ENCODE measurements around the gene GPC5. TPM values are rescaled to one million over a fixed set of nuclear protein-coding genes. Genes with fewer than 3 reads are reported as not detected.

The GPC5 gene
- total RNA-seq, 2 experiments from 2014 or later, result 0.06 TPM; not detected in 1

DNA sequence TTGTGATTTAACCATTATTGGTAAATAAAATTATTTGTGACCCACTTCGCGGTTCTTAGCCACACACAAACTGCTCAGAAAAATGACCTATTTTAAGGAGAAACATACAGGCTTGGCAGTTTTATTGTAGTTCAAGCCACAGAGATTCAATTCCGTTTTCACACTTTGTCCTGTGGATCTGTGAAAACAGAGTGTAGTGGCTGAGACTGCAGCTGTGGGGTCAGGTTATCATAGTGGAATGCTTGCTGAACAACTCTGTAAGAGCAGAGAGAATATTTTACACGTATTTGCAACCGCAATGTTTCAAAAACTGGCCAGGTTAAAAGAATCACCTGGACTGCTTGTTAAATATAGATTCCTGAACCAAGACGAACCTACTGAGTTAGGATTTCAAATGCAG is 292.5 kb downstream of the GPC5 start:
- Mint-ChIP-seq H3K27me3 (no peaks in the 10 kb centered on the region), H3K36me3 (ENCODE audit: low read depth) (no peaks in the 10 kb centered on the region)

DNA sequence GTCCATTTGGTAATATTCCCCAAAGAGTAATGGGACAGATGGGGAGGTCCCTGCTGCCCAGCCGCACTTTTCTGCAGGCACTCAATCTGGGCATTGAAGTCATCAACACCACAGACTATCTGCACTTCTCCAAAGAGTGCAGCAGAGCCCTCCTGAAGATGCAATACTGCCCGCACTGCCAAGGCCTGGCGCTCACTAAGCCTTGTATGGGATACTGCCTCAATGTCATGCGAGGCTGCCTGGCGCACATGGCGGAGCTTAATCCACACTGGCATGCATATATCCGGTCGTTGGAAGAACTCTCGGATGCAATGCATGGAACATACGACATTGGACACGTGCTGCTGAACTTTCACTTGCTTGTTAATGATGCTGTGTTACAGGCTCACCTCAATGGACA is 295.0 kb downstream of the GPC5 start:
- H3K4me1 Mint-ChIP-seq, result no peaks in the 10 kb centered on the region
- ChIA-PET CTCF (no interaction called here), POLR2A (no interaction called here)
- no peaks in the 10 kb centered on the region for H3K27me3 Mint-ChIP-seq
- no peak for DNase-seq
- no peak overlapping the region for H3K27ac Mint-ChIP-seq
- H3K9me3 Mint-ChIP-seq, result no peaks in the 10 kb centered on the region
- no peaks in the 10 kb centered on the region for H3K36me3 Mint-ChIP-seq (ENCODE audit: low read depth)
- no peak overlapping the region for H3K4me3 Mint-ChIP-seq

More for the DNA sequence above, 292.5 kb downstream of the GPC5 start:
- no peaks in the 10 kb centered on the region for H3K4me1 Mint-ChIP-seq
- DNase-seq, result no peak
- H3K9me3 Mint-ChIP-seq, result no peaks in the 10 kb centered on the region
- ChIA-PET POLR2A (no interaction called here), CTCF (no interaction called here)
- H3K27ac Mint-ChIP-seq, result no peak overlapping the region
- no peak overlapping the region for H3K4me3 Mint-ChIP-seq

DNA sequence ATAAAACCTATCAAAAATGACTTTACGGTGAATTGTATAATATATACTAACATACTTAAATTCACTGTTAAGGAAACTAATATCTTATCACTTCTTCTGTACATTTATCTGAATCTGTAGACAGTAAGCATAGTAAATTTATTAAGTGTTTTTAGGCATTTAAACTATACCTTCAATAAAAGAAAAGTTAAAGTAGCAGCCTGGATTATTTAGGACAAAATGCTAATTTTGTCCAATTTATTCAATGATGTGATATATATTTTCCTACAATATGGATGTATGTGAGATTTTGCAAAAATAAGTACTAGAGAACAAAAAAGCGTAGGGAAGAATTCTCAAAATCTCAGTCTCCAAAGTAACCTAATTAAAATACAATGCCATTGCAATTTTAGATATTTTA is 299.9 kb downstream of the GPC5 start:
- Mint-ChIP-seq H3K27ac (no peak overlapping the region), H3K36me3 (ENCODE audit: low read depth) (no peaks in the 10 kb centered on the region), H3K4me3 (no peak overlapping the region), H3K9me3 (no peaks in the 10 kb centered on the region), H3K4me1 (no peaks in the 10 kb centered on the region), H3K27me3 (no peaks in the 10 kb centered on the region)
- no peak for DNase-seq
- ChIA-PET CTCF (no interaction called here), POLR2A (no interaction called here)

DNA sequence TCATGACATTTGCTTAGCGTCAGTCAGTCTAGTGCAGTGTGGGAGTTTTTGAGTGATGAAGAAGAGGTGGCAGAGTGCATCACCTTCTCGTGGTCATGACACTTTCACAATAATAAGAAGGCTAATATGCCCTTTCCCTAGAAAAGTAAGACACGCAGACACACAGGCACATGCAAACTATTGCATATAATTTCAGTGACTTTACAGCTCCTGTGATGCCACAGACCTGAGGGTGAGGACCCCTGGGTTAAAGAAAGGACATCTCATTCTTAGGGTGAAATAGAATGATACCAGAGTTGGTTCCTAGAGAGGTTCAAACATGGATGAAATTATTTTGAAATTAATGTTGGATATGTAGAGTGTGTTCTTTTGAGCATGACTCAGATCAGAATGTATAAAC is 300.3 kb downstream of the GPC5 start:
- ChIA-PET CTCF (no interaction called here), POLR2A (no interaction called here)
- H3K4me3 Mint-ChIP-seq, result no peak overlapping the region
- no peaks in the 10 kb centered on the region for H3K36me3 Mint-ChIP-seq (ENCODE audit: low read depth)
- H3K27me3 Mint-ChIP-seq, result no peaks in the 10 kb centered on the region
- no peak overlapping the region for H3K27ac Mint-ChIP-seq
- H3K9me3 Mint-ChIP-seq, result no peaks in the 10 kb centered on the region
- no peak for DNase-seq
- H3K4me1 Mint-ChIP-seq, result no peaks in the 10 kb centered on the region

DNA sequence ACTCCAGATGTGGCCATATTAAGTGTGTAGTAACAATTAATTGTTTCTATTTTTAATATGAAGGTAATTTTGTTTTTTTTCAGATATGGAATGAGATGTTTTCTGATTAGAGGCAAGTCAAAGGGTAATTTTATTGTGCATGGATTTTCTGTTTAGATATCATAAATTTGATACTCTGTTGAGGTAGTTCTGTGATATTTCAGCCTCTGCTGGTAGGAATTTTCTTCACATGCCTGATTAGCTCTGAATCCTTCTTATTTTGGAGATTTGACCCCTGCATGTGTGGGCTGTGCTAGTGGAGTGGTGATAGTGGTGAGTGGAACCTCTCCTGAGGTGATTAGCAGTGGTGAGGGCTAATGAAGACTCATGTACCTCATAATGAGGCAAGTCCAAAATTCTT is 301.4 kb downstream of the GPC5 start:
- Mint-ChIP-seq H3K4me1 (no peaks in the 10 kb centered on the region), H3K27me3 (no peaks in the 10 kb centered on the region), H3K27ac (no peak overlapping the region), H3K9me3 (no peaks in the 10 kb centered on the region), H3K36me3 (ENCODE audit: low read depth) (no peaks in the 10 kb centered on the region), H3K4me3 (no peak overlapping the region)
- POLR2A ChIA-PET, result no interaction called here
- no peak for DNase-seq
- CTCF ChIA-PET, result no interaction called here

DNA sequence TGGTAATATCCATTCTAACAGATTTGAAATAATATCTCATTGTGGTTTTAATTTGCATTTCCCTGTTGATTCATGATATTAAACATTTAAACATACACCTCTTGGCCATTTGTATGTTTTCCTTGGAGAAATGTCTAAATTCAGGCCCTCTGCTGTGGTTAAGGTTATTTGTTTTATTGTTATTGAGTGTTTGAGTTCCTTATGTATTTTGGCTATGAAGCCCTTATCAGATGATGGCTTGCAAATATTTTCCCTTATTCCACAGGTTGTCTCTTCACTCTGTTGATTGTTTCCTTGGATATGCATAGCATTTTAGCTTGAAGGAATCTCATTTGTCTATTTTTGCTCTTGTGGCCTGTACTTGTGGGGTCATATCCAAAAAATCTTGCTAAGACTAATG is 303.6 kb downstream of the GPC5 start:
- CTCF ChIA-PET, result no interaction called here
- Mint-ChIP-seq H3K4me1 (no peaks in the 10 kb centered on the region), H3K4me3 (no peak overlapping the region)

DNA sequence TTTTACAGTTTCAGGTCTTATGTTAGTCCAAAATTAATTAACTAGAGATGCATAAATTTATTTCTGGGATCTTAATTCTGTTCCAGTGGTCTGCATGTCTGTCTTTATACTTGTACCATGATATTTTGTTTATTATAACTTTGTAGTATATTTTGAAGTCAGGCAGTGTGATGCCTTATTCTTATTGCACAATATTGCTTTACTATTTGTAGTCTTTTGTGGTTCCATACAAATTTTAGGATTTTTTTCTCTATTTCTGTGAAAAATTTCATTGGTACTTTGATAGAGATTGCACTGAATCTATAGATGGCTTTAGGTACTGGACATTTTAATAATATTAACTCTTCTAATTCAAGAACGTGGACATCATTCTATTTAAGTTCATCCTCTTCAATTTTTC is 304.0 kb downstream of the GPC5 start:
- H3K36me3 Mint-ChIP-seq (ENCODE audit: low read depth), result no peaks in the 10 kb centered on the region
- H3K27ac Mint-ChIP-seq, result no peak overlapping the region
- POLR2A ChIA-PET, result no interaction called here
- no peak overlapping the region for H3K4me3 Mint-ChIP-seq
- CTCF ChIA-PET, result no interaction called here
- H3K9me3 Mint-ChIP-seq, result no peaks in the 10 kb centered on the region
- no peaks in the 10 kb centered on the region for H3K27me3 Mint-ChIP-seq
- no peaks in the 10 kb centered on the region for H3K4me1 Mint-ChIP-seq
- DNase-seq, result no peak

More for the DNA sequence above, 303.6 kb downstream of the GPC5 start:
- Mint-ChIP-seq H3K9me3 (no peaks in the 10 kb centered on the region), H3K36me3 (ENCODE audit: low read depth) (no peaks in the 10 kb centered on the region), H3K27me3 (no peaks in the 10 kb centered on the region), H3K27ac (no peak overlapping the region)
- no peak for DNase-seq
- POLR2A ChIA-PET, result no interaction called here

DNA sequence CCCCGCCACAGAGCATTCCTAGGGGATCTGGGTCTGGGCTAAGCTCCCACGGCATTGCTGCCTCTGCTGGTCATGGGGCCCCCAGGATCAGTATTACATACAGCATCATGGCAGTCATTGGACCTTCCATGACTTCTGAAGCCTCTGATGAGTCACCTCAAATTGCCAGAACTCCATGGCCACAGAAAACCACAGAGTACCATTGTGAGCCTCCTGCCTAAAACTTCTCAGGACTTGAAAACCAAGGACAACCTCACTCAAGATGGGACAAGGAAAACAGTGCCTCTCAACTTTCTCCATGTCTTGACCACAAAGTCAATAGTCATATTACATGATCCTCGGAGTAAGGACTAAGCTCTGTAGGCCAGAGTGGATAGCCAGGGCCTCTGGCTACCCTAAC is 306.0 kb downstream of the GPC5 start:
- H3K27ac Mint-ChIP-seq, result no peak overlapping the region
- H3K36me3 Mint-ChIP-seq (ENCODE audit: low read depth), result no peaks in the 10 kb centered on the region
- no peaks in the 10 kb centered on the region for H3K9me3 Mint-ChIP-seq
- H3K4me1 Mint-ChIP-seq, result no peaks in the 10 kb centered on the region
- ChIA-PET POLR2A (no interaction called here), CTCF (no interaction called here)
- H3K27me3 Mint-ChIP-seq, result no peaks in the 10 kb centered on the region
- DNase-seq, result no peak
- no peak overlapping the region for H3K4me3 Mint-ChIP-seq

DNA sequence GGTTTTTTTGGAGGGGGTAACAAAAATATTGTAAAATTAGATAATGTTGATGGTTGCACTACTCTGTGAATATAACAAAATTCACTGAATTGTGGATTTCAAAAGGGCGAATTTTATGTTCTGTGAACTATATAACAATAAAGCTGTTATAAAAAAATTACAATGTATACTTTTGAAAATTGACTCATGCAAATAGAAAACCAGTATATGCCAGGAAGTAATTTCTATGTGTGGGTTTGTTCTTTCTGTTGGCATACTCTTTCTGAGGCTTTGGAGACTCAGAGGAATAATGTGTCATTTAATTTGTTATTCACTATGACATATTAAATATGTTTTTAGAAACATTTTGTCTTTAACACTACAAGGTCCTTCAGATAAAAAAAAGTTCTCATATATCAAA is 310.1 kb downstream of the GPC5 start:
- Mint-ChIP-seq H3K9me3 (no peaks in the 10 kb centered on the region), H3K36me3 (ENCODE audit: low read depth) (no peaks in the 10 kb centered on the region), H3K4me1 (no peaks in the 10 kb centered on the region), H3K27ac (no peak overlapping the region), H3K4me3 (no peak overlapping the region), H3K27me3 (no peaks in the 10 kb centered on the region)
- POLR2A ChIA-PET, result no interaction called here
- DNase-seq, result no peak
- CTCF ChIA-PET, result interaction anchor here (0.6 kb wide), 1 partner anchor 16 kb away, joined by 4 read pairs; no protein-coding TSS in a partner anchor

DNA sequence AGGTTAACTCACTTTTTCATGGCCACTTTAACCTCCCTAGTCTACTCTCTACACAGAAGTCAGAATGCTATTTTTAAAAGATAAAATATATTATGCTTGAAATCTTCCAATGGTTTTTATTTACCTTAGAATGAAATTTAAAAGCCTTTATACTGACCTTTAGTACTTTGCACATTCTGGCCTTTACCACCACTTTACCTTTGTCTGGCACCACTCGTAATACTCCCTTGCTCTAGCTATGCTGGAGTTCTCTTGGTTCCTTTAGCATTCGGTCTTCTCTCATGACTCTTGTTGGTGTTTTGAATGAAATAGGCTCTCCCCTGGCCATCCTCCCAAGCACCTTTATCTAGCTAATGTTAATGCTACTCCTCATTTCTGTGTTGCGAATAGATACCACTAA is 310.8 kb downstream of the GPC5 start:
- H3K27me3 Mint-ChIP-seq, result no peaks in the 10 kb centered on the region
- ChIA-PET CTCF (interaction anchor here (0.6 kb wide), 1 partner anchor 17 kb away, joined by 4 read pairs; no protein-coding TSS in a partner anchor), POLR2A (no interaction called here)
- H3K4me1 Mint-ChIP-seq, result no peaks in the 10 kb centered on the region
- DNase-seq, result no peak
- no peak overlapping the region for H3K4me3 Mint-ChIP-seq
- H3K27ac Mint-ChIP-seq, result no peak overlapping the region
- H3K36me3 Mint-ChIP-seq (ENCODE audit: low read depth), result no peaks in the 10 kb centered on the region
- no peaks in the 10 kb centered on the region for H3K9me3 Mint-ChIP-seq

DNA sequence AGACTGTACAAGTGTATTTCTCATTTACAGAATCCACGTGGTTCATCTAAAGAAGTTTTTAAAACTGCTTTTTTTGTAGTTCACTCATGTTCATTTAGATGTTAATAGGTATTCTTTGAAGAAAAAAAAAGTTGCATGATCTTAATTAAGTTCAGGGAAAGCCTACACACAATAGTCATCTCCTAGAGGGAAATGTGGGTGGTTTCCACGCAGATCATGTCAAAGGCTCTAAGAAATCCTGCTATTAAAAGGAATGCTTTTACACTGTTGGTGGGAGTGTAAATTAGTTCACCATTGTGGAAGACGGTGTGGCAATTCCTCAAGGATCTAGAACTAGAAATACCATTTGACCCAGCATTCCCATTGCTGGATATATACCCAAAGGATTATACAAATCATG is 312.3 kb downstream of the GPC5 start:
- Mint-ChIP-seq H3K27ac (no peak overlapping the region), H3K4me1 (no peaks in the 10 kb centered on the region), H3K9me3 (no peaks in the 10 kb centered on the region), H3K27me3 (no peaks in the 10 kb centered on the region), H3K4me3 (no peak overlapping the region), H3K36me3 (ENCODE audit: low read depth) (no peaks in the 10 kb centered on the region)
- ChIA-PET CTCF (no interaction called here), POLR2A (no interaction called here)
- no peak for DNase-seq

DNA sequence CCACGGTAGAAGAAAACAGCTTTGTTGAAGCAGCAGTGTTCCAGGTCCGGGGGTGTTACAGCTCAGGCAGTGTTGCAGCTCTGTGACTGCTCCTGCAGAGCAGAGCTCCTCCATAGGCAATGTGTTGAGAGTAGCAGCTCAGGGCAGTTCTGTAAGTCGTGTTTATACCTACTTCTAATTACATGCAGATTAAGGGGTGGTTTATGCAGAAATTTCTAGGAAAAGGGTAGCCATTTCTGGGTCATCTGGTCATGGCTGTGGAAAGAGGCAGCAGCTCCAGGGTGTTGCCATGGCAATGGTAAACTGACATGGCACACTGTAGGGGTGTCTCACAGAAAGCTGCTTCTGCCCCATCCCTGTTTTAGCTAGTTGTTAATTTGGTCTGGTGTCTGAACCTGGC is 316.4 kb downstream of the GPC5 start:
- no peak for DNase-seq
- Mint-ChIP-seq H3K4me3 (no peak overlapping the region), H3K9me3 (no peaks in the 10 kb centered on the region), H3K27me3 (no peaks in the 10 kb centered on the region), H3K27ac (no peak overlapping the region), H3K36me3 (ENCODE audit: low read depth) (no peaks in the 10 kb centered on the region), H3K4me1 (no peaks in the 10 kb centered on the region)
- POLR2A ChIA-PET, result no interaction called here
- CTCF ChIA-PET, result interaction anchor here (0.6 to 0.7 kb wide), 3 partner anchors 33 to 324 kb away, joined by 3 to 4 read pairs (median 3); no protein-coding TSS in a partner anchor

DNA sequence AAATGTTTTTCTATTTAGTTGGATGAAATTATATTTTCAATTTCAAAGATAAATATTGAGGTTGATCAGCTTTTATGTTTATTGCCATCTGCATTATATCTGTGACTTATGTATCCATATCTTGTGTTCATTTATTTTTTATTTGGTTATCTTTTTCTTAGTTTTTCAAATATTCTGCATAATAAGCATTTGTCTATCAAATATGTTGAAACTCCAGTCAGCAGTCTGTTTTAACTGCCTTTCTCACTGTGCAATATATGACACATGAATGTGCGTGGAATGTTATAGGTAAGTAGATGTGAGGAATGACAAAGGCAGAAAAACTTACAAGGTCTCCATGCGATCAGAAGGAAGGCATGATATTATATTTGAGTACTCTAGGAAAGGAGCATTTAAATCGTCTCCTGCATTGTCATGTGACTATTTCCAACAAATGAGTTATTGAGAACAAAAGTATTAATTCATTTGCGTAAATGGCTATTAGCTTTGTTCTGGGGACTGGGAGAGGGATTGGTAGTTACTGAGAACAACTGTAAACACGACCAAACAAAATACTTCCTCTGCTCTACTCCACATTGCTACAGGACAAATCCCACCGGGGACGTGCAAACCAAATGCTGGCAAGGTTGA is 318.1 kb downstream of the GPC5 start:
- Mint-ChIP-seq H3K9me3 (no peaks in the 10 kb centered on the region), H3K4me3 (no peak overlapping the region)

DNA sequence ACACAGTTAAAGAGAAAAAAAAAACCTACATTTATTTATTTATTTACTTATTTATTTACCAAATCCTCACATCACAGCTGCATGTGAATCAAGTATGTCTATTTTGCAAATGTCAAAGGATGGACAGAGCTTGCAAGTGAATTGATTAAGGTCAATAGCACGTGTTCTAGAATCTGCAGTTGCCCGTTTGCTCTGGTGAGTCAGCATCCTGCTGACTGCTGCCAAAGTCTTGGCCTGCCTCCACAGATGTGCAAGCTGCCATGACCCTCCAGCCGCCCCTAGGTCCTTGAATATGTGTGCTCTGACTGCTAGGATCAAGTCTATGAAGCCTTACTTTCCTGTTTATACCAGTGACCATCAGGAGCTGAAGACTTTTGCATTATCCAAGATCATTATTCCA is 320.6 kb downstream of the GPC5 start:
- ChIA-PET POLR2A (no interaction called here), CTCF (interaction anchor here (0.6 kb wide), 1 partner anchor 409 kb away, joined by 3 read pairs; no protein-coding TSS in a partner anchor)
- H3K27me3 Mint-ChIP-seq, result peaks cover 4% of the 10 kb centered on the region
- no peaks in the 10 kb centered on the region for H3K4me1 Mint-ChIP-seq
- no peak for DNase-seq
- no peaks in the 10 kb centered on the region for H3K36me3 Mint-ChIP-seq (ENCODE audit: low read depth)
- no peak overlapping the region for H3K27ac Mint-ChIP-seq
- H3K4me3 Mint-ChIP-seq, result no peak overlapping the region
- no peaks in the 10 kb centered on the region for H3K9me3 Mint-ChIP-seq

More for the DNA sequence above, 318.1 kb downstream of the GPC5 start:
- no peak for DNase-seq
- Mint-ChIP-seq H3K4me1 (no peaks in the 10 kb centered on the region), H3K36me3 (ENCODE audit: low read depth) (no peaks in the 10 kb centered on the region), H3K27me3 (peaks cover 4% of the 10 kb centered on the region), H3K27ac (no peak overlapping the region)
- ChIA-PET POLR2A (no interaction called here), CTCF (interaction anchor here (0.8 kb wide), 1 partner anchor 11 kb away, joined by 4 read pairs; no protein-coding TSS in a partner anchor)
